Heart left ventricle (tissue), 16 donors: ENCODE data around the gene DNAAF9. TPM values are rescaled to one million over a fixed set of nuclear protein-coding genes. Genes with fewer than 3 reads are reported as not detected.

ENCODE experiments used
- ATAC-seq, 4 donors: fragments of 200-7000 bp; cut with Tn5 transposase; one replicate each; pipeline ENCODE4 v1.9.1; 2020 to 2022; ENCODE audit warnings: moderate library complexity in 4 of 4, mild to moderate bottlenecking in 3 of 4, moderate number of reproducible peaks in 1 of 4
- DNase-seq, 5 donors: peaks; one replicate each; pipeline ENCODE4 v3.0.0-alpha.2; 2020
- H3K27ac ChIP-seq, 12 donors: fragments of 200-600 bp; sonication (generic) in 4 of 12; one replicate each; pipeline versions ENCODE4 v1.5.0 to v1.8.0; 2016 to 2022; ENCODE audit warnings: mild to moderate bottlenecking in 2 of 12
- H3K27me3 ChIP-seq, 9 donors: fragments of 200-600 bp; sonication (generic) in 2 of 9; one replicate each; pipeline versions ENCODE4 v1.5.1 to v1.8.0; 2016 to 2022; ENCODE audit warnings: mild to moderate bottlenecking in 3 of 9
- H3K36me3 ChIP-seq, 9 donors: fragments of 200-600 bp; sonication (generic) in 2 of 9; one replicate each; pipeline versions ENCODE4 v1.5.0 to v1.8.0; 2018 to 2022; ENCODE audit warnings: mild to moderate bottlenecking in 2 of 9
- H3K4me1 ChIP-seq, 12 donors: fragments of 200-600 bp; sonication (generic) in 4 of 12; one replicate each; pipeline versions ENCODE4 v1.5.0 to v1.8.0; 2016 to 2022; ENCODE audit warnings: mild to moderate bottlenecking in 3 of 12
- H3K4me3 ChIP-seq, 12 donors: fragments of 200-600 bp; sonication (generic) in 4 of 12; one replicate each; pipeline versions ENCODE4 v1.5.0 to v1.8.0; 2017 to 2022; ENCODE audit warnings: mild to moderate bottlenecking in 9 of 12, moderate library complexity in 4 of 12
- H3K9me3 ChIP-seq, 12 donors: fragments of 200-600 bp; sonication (generic) in 4 of 12; one replicate each; pipeline versions ENCODE4 v1.5.0 to v1.8.0; 2016 to 2022; ENCODE audit warnings: mild to moderate bottlenecking in 1 of 12
- POLR2A ChIP-seq, 2 donors: fragments of 450-650 bp; IDR thresholded peaks; one replicate each; pipeline ENCODE4 v1.6.1; 2017; ENCODE audit warnings: antibody characterized with exemption in 2 of 2, mild to moderate bottlenecking in 2 of 2, moderate library complexity in 2 of 2
- WGBS, 4 donors: extraction: QIAGEN DNeasy Blood & Tissue Kit in 2 of 4; methylation state at CpG; one replicate each; pipeline versions ENCODE4 v1.1.5 to v1.1.7; 2013 to 2018; 5-methylcytosine and 5-hydroxymethylcytosine counted together
- intact Hi-C, 10 donors: fragments of 100-400 bp; cut with DNase I; formaldehyde crosslinking; loops; one replicate each; pipeline versions ENCODE4 v1.11.1 to v1.14.2; 2022
- polyA plus RNA-seq, 2 donors: library from polyadenylated mRNA; stranded (reverse); fragments of 200-250 nt; gene quantifications; one replicate each; pipeline ENCODE4 v1.2.3, GENCODE V29; 2013
- total RNA-seq, 9 donors: library from RNA; depleted of rRNA in 2 of 9; stranded (reverse); fragments of >200 nt in 2 of 9; fragmentation: NEBNext Ultra II Directional in 3 of 9; extraction: Animal tissue kit (Norgen Biotek cat#: 25700) in 3 of 9; gene quantifications; one replicate each; pipeline versions ENCODE4 v1.1.0 to v1.2.4, GENCODE V29; 2016 to 2023
- TF ChIP-seq, protein P1 (sequence below), 12 donors: fragments of 200-600 bp; sonication (generic) in 4 of 12; IDR thresholded peaks; one replicate each; pipeline versions ENCODE4 v1.5.0 to v1.8.0; 2018 to 2022; ENCODE audit warnings: antibody characterized with exemption in 12 of 12, mild to moderate bottlenecking in 5 of 12
- donor health status: ischemic (EF 13 %, LVEDD 7.1; RV severe dilation, severe dysfunction).
- donor health status: healthy with polysubstance abuse.
- donor health status: DM: no; HTN: yes; CAD: no.
- donor health status: DM: no; HTN: no; CAD: no.
- donor health status: ischemic (EF 25% LVEDD 6.9; RV normal size, moderate dysfunction).
- donor health status: ischemic (EF 25% LVEDD 5.7; RV mildly dilated, moderate dysfunction).
- donor health status: healthy.
- donor health status: DM: yes; HTN: yes; CAD: no.
- donor health status: ischemic (EF 35%, LVEDD 5.7; RV mildly dilated, moderate dysfunction).
- donor health status: nonischemic (EF 11% LVEDD 7.7; RV severe dilation, severe dysfunction).
- donor health status: DM: yes; HTN: yes; CAD: no.
- donor health status: PGD.
- donor health status: ischemic (EF 29% LVEDD 5.4; RV normal size, mild dysfunction).
- donor health status: nonischemic (EF 23%, LVEDD 6.1; RV moderate dilation, normal function).

The DNAAF9 gene
- total and polyA plus RNA-seq, 11 donors, result 9.6 to 33.9 (median 21.8) TPM

DNA sequence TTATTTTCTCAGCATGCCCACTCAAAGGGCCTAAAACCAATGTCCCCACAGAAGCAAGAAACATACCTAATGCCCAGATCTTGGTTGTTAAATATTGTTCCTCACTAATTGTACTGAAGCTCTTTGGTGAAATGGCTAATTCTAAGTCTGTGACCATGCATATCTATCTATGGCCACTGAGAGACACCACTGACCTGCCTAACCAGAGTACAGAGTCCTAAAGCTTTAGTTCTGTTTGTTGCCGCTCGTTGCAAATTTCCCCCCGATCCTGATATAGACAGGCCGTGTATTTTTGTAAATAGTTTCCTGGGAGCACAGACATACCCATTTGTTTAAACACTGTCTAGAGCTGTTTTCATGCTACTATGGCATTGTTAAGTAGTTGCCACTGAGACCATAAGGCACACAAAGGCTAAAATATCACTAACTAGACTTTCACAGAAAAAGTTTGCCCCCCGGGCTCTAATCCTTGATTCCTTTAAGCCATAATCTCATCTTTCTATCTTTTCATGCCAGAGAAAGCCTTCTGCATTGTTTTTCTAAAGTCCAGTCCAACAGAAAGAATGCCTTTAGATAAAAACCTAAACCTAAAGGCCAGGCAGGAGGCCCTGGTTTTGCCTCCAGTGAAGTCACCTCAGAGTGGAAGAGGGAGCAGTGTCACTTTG, 48.7 kb downstream of the DNAAF9 start:
- ATAC-seq (peak in 3 of 4 donors; percentile 37 to 72 (median 57)), DNase-seq (no peak)
- peaks cover 0 to 24% (median 10%) of the 10 kb centered on the region in 12 donors for H3K4me1 ChIP-seq
- H3K36me3 ChIP-seq, result peaks cover 0 to 93% (median 52%) of the 10 kb centered on the region in 9 donors
- intact Hi-C loops, result loop anchor here in 5 of 10 donors (10.0 kb wide), 2 partner anchors 46 to 116 kb away; partner anchors contain the start of genes DNAAF9 (in 4 of the 5) and ATRN (in 1 of the 5)
- H3K27ac ChIP-seq, result no peak overlapping the region
- WGBS, 4 donors, result 74 to 91% (median 82%) methylated on average over 5 of the region's 5 CpGs
- no peak overlapping the region for H3K4me3 ChIP-seq
- TF ChIP-seq, protein P1, sequence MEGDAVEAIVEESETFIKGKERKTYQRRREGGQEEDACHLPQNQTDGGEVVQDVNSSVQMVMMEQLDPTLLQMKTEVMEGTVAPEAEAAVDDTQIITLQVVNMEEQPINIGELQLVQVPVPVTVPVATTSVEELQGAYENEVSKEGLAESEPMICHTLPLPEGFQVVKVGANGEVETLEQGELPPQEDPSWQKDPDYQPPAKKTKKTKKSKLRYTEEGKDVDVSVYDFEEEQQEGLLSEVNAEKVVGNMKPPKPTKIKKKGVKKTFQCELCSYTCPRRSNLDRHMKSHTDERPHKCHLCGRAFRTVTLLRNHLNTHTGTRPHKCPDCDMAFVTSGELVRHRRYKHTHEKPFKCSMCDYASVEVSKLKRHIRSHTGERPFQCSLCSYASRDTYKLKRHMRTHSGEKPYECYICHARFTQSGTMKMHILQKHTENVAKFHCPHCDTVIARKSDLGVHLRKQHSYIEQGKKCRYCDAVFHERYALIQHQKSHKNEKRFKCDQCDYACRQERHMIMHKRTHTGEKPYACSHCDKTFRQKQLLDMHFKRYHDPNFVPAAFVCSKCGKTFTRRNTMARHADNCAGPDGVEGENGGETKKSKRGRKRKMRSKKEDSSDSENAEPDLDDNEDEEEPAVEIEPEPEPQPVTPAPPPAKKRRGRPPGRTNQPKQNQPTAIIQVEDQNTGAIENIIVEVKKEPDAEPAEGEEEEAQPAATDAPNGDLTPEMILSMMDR (IDR thresholded peaks at IDR 0.05), result peak in 1 of 12 donors; percentile 20
- TF ChIP-seq POLR2A (IDR thresholded peaks at IDR 0.05), result no peak
- no peaks in the 10 kb centered on the region for H3K27me3 ChIP-seq
- no peaks in the 10 kb centered on the region for H3K9me3 ChIP-seq

Other genes starting within 250 kb of the DNAAF9 start
- 10 to 100 TPM; 19.7 to 36.0 (median 28.6) TPM for gene FASTKD5, start 247.8 kb downstream of the DNAAF9 start, total RNA-seq
- 10 to 100 TPM; 12.8 to 37.2 TPM for gene FASTKD5, start 247.8 kb downstream of the DNAAF9 start, polyA plus RNA-seq
- 1 to 10 TPM; 2.6 to 5.6 (median 3.7) TPM for gene UBOX5, start 247.8 kb downstream of the DNAAF9 start, total RNA-seq
- gene UBOX5, start 247.8 kb downstream of the DNAAF9 start, polyA plus RNA-seq, result 1 to 10 TPM; 2.5 to 2.8 TPM
- 10 to 100 TPM in 6 of 9 donors, 1 to 10 TPM in 3; 6.8 to 28.4 (median 13.1) TPM for gene LZTS3, start 234.1 kb downstream of the DNAAF9 start, total RNA-seq
- gene LZTS3, start 234.1 kb downstream of the DNAAF9 start, polyA plus RNA-seq, result 10 to 100 TPM in 1 of 2 donors, 1 to 10 TPM in 1; 9.0 to 13.6 TPM
- 10 to 100 TPM; 26.0 to 55.5 (median 35.5) TPM for gene DDRGK1, start 203.0 kb downstream of the DNAAF9 start, total RNA-seq
- 10 to 100 TPM; 25.1 to 78.3 TPM for gene DDRGK1, start 203.0 kb downstream of the DNAAF9 start, polyA plus RNA-seq
- 10 to 100 TPM; 15.3 to 37.8 (median 20.6) TPM for gene ITPA, start 198.2 kb downstream of the DNAAF9 start, total RNA-seq
- gene ITPA, start 198.2 kb downstream of the DNAAF9 start, polyA plus RNA-seq, result 10 to 100 TPM; 28.6 to 48.3 TPM
- gene SLC4A11, start 168.5 kb downstream of the DNAAF9 start, total RNA-seq, result 1 to 10 TPM in 1 of 9 donors, under 1 TPM in 7, not detected in 1; 0.11 to 1.0 (median 0.22) TPM
- gene SLC4A11, start 168.5 kb downstream of the DNAAF9 start, polyA plus RNA-seq, result under 1 TPM; 0.08 to 0.23 TPM
- gene ATRN, start 63.3 kb upstream of the DNAAF9 start, total RNA-seq, result 10 to 100 TPM; 30.3 to 44.7 (median 36.9) TPM
- gene ATRN, start 63.3 kb upstream of the DNAAF9 start, polyA plus RNA-seq, result 10 to 100 TPM in 1 of 2 donors, 1 to 10 TPM in 1; 4.8 to 17.3 TPM